Loucy (cell line): ENCODE results near the gene FOXD3.

ENCODE experiments used
- EZH2phosphoT487 ChIP-seq: fragments of 200-600 bp; IDR thresholded peaks from 2 replicates; pipeline ENCODE4 v1.6.1; 2018; ENCODE audit warnings: antibody characterized with exemption, mild to moderate bottlenecking, moderate library complexity, borderline replicate concordance
- TF ChIP-seq, protein P1 (sequence below): fragments of 200-600 bp; sonication (generic); conservative IDR thresholded peaks from 2 replicates; pipeline ENCODE4 v1.5.1; 2014; ENCODE audit warnings: mild to moderate bottlenecking, antibody characterized with exemption, low read length

DNA sequence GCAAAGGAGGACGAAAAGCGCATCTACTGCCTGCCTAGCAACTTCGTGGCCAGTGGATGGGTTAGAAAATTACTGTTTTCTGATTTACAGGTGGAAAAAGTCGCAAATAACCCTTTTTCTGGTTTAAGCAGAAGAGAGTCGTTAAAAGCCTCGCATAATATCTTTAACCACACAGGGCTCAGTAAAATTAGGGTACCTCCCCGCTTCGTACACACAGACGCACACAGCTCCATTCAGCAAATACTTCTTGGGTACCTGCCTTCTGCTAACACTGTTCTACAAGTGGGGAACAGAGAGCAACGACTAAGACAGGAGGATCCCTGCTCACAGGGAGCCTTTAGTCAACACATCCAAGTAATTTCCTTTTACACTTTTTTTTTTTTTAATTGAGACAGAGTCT is 45.8 kb downstream of the FOXD3 start:
- TF ChIP-seq, protein P1, sequence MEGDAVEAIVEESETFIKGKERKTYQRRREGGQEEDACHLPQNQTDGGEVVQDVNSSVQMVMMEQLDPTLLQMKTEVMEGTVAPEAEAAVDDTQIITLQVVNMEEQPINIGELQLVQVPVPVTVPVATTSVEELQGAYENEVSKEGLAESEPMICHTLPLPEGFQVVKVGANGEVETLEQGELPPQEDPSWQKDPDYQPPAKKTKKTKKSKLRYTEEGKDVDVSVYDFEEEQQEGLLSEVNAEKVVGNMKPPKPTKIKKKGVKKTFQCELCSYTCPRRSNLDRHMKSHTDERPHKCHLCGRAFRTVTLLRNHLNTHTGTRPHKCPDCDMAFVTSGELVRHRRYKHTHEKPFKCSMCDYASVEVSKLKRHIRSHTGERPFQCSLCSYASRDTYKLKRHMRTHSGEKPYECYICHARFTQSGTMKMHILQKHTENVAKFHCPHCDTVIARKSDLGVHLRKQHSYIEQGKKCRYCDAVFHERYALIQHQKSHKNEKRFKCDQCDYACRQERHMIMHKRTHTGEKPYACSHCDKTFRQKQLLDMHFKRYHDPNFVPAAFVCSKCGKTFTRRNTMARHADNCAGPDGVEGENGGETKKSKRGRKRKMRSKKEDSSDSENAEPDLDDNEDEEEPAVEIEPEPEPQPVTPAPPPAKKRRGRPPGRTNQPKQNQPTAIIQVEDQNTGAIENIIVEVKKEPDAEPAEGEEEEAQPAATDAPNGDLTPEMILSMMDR = no peak
- no peak for TF ChIP-seq EZH2phosphoT487
